Measurements from ENCODE around the gene MAST4. TPM values are rescaled to one million over a fixed set of nuclear protein-coding genes. Genes with fewer than 3 reads are reported as not detected.
A peak's percentile ranks its signal among the peaks of the same experiment; 100 is the strongest.

The MAST4 gene
- total and polyA plus RNA-seq, 2 donors (not counting 1 experiment from before 2014, with no cell fraction given), result 2.5 to 57.1 TPM

DNA sequence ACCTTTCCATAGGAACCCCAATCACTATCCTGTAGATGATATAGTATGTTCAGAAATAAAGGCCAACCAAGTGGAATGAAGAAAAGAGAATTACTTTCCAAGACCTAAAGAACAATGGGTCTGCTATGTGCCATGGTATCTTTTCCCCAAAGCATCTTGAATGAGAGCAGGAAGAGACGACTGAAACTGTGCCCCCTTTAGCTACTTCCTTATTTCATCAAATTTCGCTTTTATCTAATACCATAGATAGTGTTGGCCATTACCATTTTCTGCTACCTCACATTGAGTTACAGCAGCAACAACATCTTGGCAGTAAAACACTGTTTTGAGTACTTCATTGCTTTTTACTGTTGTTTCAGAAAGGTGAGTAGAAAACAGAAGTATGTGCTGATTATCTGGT is 333.8 kb downstream of the MAST4 start:
- ATAC-seq (ENCODE audit: low read depth) (no peak), DNase-seq (peak; percentile 4)
- Histone ChIP-seq H3K9me3 (ENCODE audit: control extremely low read depth in 1 of 3, control insufficient read depth in 2 of 3, insufficient read depth in 1 of 3, low read length in 2 of 3) (no peaks in the 10 kb centered on the region), H3K36me3 (replicated peaks in 1 of 2; ENCODE audit: control extremely low read depth in 1 of 2, control insufficient read depth in 1 of 2, extremely low read depth in 1 of 2, insufficient read depth in 2 of 2, low read length in 1 of 2) (no peaks in the 10 kb centered on the region), H2AFZ (ENCODE audit: insufficient read depth, low read depth, low read length, poor library complexity, severe bottlenecking) (peak overlapping the region; percentile 20), H3K27me3 (replicated peaks in 1 of 4; ENCODE audit: control extremely low read depth in 1 of 4, control insufficient read depth in 3 of 4, insufficient read depth in 4 of 4, low read length in 3 of 4) (peaks cover 0 to 4% (median 0%) of the 10 kb centered on the region in 4 experiments), H3K9ac (ENCODE audit: low read length) (no peak overlapping the region), H3K4me2 (replicated peaks; ENCODE audit: low read depth, low read length, poor library complexity, severe bottlenecking) (no peak overlapping the region), H3K4me1 (ENCODE audit: control insufficient read depth in 2 of 2, insufficient read depth in 2 of 2, low read length in 2 of 2) (peaks cover 0 to 4% of the 10 kb centered on the region in 2 donors), H3K27ac (ENCODE audit: low read length in 2 of 2) (no peak overlapping the region), H3K79me2 (ENCODE audit: control insufficient read depth, insufficient read depth, low read length) (no peaks in the 10 kb centered on the region), H3K4me3 (ENCODE audit: control extremely low read depth in 1 of 5, extremely low read depth in 1 of 5, insufficient read depth in 1 of 5, low read depth in 2 of 5, low read length in 4 of 5) (no peak overlapping the region), H4K20me1 (ENCODE audit: control insufficient read depth, insufficient read depth, low read length, poor library complexity, severe bottlenecking) (no peaks in the 10 kb centered on the region)
- H3K4me3 Mint-ChIP-seq, result no peak overlapping the region
- no peak overlapping the region for H3K27ac Mint-ChIP-seq
- peaks cover 3% of the 10 kb centered on the region for H3K27me3 Mint-ChIP-seq
- TF ChIP-seq, protein P1, sequence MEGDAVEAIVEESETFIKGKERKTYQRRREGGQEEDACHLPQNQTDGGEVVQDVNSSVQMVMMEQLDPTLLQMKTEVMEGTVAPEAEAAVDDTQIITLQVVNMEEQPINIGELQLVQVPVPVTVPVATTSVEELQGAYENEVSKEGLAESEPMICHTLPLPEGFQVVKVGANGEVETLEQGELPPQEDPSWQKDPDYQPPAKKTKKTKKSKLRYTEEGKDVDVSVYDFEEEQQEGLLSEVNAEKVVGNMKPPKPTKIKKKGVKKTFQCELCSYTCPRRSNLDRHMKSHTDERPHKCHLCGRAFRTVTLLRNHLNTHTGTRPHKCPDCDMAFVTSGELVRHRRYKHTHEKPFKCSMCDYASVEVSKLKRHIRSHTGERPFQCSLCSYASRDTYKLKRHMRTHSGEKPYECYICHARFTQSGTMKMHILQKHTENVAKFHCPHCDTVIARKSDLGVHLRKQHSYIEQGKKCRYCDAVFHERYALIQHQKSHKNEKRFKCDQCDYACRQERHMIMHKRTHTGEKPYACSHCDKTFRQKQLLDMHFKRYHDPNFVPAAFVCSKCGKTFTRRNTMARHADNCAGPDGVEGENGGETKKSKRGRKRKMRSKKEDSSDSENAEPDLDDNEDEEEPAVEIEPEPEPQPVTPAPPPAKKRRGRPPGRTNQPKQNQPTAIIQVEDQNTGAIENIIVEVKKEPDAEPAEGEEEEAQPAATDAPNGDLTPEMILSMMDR (IDR thresholded peaks at IDR 0.05), result no peak
- no peak for TF ChIP-seq EZH2 (IDR thresholded peaks at IDR 0.05; ENCODE audit: borderline replicate concordance, insufficient read depth, low read depth, low read length, poor library complexity, severe bottlenecking)
- ChIA-PET POLR2A (no interaction called here), CTCF (interaction anchor here (0.8 to 1.0 kb wide), 2 partner anchors 12 to 21 kb away, joined by 3 read pairs; no protein-coding TSS in a partner anchor)
- H3K9me3 Mint-ChIP-seq (ENCODE audit: insufficient read depth), result no peaks in the 10 kb centered on the region
- peaks cover 12% of the 10 kb centered on the region for H3K4me1 Mint-ChIP-seq
- intact Hi-C loops (cut with micrococcal nuclease), result no loop called here
- WGBS (ENCODE audit: insufficient coverage), result no CpG with 5 or more reads among the region's 2 CpGs

GRCh38 chr5:66931651-66932050 is 335.5 kb downstream of the MAST4 start:
- ChIA-PET POLR2A (no interaction called here), CTCF (no interaction called here)
- Mint-ChIP-seq H3K27ac (no peak overlapping the region), H3K4me1 (peaks cover 12% of the 10 kb centered on the region), H3K27me3 (no peaks in the 10 kb centered on the region), H3K4me3 (no peak overlapping the region), H3K9me3 (ENCODE audit: insufficient read depth) (no peaks in the 10 kb centered on the region)
- TF ChIP-seq, protein P1 (IDR thresholded peaks at IDR 0.05), result no peak
- TF ChIP-seq EZH2 (IDR thresholded peaks at IDR 0.05; ENCODE audit: borderline replicate concordance, insufficient read depth, low read depth, low read length, poor library complexity, severe bottlenecking), result no peak
- no peak overlapping the region for H3K27ac ChIP-seq (ENCODE audit: low read length in 2 of 2)
- peaks cover 0 to 4% (median 0%) of the 10 kb centered on the region in 4 experiments for H3K27me3 ChIP-seq (replicated peaks in 1 of 4; ENCODE audit: control extremely low read depth in 1 of 4, control insufficient read depth in 3 of 4, insufficient read depth in 4 of 4, low read length in 3 of 4)
- no peaks in the 10 kb centered on the region for H3K36me3 ChIP-seq (replicated peaks in 1 of 2; ENCODE audit: control extremely low read depth in 1 of 2, control insufficient read depth in 1 of 2, extremely low read depth in 1 of 2, insufficient read depth in 2 of 2, low read length in 1 of 2)
- ATAC-seq (ENCODE audit: low read depth), result no peak
- no peaks in the 10 kb centered on the region for H4K20me1 ChIP-seq (ENCODE audit: control insufficient read depth, insufficient read depth, low read length, poor library complexity, severe bottlenecking)
- no peaks in the 10 kb centered on the region for H3K79me2 ChIP-seq (ENCODE audit: control insufficient read depth, insufficient read depth, low read length)
- intact Hi-C loops (cut with micrococcal nuclease), result no loop called here
- DNase-seq, result no peak
- no peak overlapping the region for H3K4me2 ChIP-seq (replicated peaks; ENCODE audit: low read depth, low read length, poor library complexity, severe bottlenecking)
- WGBS (ENCODE audit: insufficient coverage), result no CpG with 5 or more reads among the region's 5 CpGs
- H3K9me3 ChIP-seq (ENCODE audit: control extremely low read depth in 1 of 3, control insufficient read depth in 2 of 3, insufficient read depth in 1 of 3, low read length in 2 of 3), result no peaks in the 10 kb centered on the region
- no peak overlapping the region for H3K9ac ChIP-seq (ENCODE audit: low read length)
- H3K4me1 ChIP-seq (ENCODE audit: control insufficient read depth in 2 of 2, insufficient read depth in 2 of 2, low read length in 2 of 2), result peaks cover 0 to 4% of the 10 kb centered on the region in 2 donors
- H3K4me3 ChIP-seq (ENCODE audit: control extremely low read depth in 1 of 5, extremely low read depth in 1 of 5, insufficient read depth in 1 of 5, low read depth in 2 of 5, low read length in 4 of 5), result no peak overlapping the region
- no peak overlapping the region for H2AFZ ChIP-seq (ENCODE audit: insufficient read depth, low read depth, low read length, poor library complexity, severe bottlenecking)

Measured in B cell (primary cell).